ENCODE measurements around the gene TMEM116. TPM values are rescaled to one million over a fixed set of nuclear protein-coding genes. Genes with fewer than 3 reads are reported as not detected.

TMEM116 gene
- total RNA-seq, 4 donors from 2014 or later = 1.2 to 21.7 (median 11.5) TPM

DNA sequence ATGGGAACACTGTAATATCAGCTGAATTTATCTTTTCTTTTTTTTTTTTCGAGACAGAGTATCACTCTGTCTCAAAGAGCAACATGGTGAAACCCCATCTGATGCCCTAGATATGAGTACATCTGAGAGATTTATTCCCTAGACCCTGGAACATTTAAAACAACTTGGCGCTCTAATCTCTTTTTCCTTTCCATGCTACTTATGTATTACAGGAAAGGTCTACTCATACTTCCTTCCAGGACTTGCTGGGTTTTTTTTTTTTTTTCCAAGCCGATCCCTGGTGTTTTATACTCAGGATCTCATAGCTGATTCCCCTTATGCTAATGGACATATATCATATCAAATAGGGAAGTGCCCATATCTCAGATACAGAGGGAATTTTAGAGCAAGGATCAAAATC, 87.8 kb downstream of the TMEM116 start:
- H3K4me1 ChIP-seq = no peaks in the 10 kb centered on the region
- intact Hi-C loops (cut with DNase I; ENCODE audit: low total_unique reads) = no loop called here
- TF ChIP-seq POLR2A (IDR thresholded peaks at IDR 0.05) = no peak
- TF ChIP-seq, protein P1, sequence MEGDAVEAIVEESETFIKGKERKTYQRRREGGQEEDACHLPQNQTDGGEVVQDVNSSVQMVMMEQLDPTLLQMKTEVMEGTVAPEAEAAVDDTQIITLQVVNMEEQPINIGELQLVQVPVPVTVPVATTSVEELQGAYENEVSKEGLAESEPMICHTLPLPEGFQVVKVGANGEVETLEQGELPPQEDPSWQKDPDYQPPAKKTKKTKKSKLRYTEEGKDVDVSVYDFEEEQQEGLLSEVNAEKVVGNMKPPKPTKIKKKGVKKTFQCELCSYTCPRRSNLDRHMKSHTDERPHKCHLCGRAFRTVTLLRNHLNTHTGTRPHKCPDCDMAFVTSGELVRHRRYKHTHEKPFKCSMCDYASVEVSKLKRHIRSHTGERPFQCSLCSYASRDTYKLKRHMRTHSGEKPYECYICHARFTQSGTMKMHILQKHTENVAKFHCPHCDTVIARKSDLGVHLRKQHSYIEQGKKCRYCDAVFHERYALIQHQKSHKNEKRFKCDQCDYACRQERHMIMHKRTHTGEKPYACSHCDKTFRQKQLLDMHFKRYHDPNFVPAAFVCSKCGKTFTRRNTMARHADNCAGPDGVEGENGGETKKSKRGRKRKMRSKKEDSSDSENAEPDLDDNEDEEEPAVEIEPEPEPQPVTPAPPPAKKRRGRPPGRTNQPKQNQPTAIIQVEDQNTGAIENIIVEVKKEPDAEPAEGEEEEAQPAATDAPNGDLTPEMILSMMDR (IDR thresholded peaks at IDR 0.05) = no peak
- no peak overlapping the region for H3K27ac ChIP-seq
- H3K27me3 ChIP-seq = no peaks in the 10 kb centered on the region
- H3K36me3 ChIP-seq = no peaks in the 10 kb centered on the region
- DNase-seq = no peak
- no peak overlapping the region for H3K4me3 ChIP-seq
- no peaks in the 10 kb centered on the region for H3K9me3 ChIP-seq

DNA sequence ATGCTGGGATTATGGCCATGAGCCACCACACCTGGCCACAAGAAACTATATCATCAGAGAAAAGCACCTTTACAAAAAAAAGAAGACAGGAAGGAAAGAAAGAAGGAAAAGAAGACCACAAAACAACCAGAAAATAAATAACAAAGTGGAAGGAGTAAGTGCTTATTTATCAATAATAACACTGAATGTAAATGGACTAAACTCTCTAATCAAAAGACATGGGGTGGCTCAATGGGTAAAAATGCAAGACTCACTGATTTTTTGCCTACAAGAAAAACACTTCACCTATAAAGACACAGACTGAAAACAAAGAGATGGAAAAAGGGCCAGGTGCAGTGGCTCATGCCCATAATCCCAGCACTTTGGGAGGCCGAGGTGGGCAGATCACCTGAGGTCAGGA, 105.2 kb downstream of the TMEM116 start:
- intact Hi-C loops (cut with DNase I; ENCODE audit: low total_unique reads) = no loop called here
- Histone ChIP-seq H3K27me3 (no peaks in the 10 kb centered on the region), H3K27ac (no peak overlapping the region), H3K9me3 (no peaks in the 10 kb centered on the region), H3K4me3 (no peak overlapping the region), H3K4me1 (no peaks in the 10 kb centered on the region), H3K36me3 (no peaks in the 10 kb centered on the region)
- TF ChIP-seq, protein P1 (IDR thresholded peaks at IDR 0.05) = no peak
- no peak for TF ChIP-seq POLR2A (IDR thresholded peaks at IDR 0.05)
- no peak for DNase-seq

DNA sequence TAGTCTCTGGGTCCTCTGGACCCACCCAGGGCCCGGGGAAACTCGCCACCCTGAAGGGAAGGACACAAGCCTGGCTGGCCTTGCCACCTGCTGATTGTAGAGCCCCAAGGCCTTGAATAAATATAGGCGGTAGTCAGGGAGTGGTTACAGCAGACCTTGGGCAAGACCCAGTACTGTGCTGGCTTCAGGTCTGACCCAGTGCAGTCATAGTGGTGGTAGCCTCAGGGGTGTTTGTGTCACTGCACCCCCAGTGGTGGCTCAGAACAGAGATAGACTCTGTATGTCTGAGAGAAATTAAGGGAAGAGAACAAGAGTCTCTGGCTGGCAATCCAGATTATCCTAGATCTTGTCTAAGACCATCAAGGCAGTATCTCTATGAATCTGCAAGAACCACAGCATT, 107.5 kb downstream of the TMEM116 start:
- intact Hi-C loops (cut with DNase I; ENCODE audit: low total_unique reads) = no loop called here
- H3K27ac ChIP-seq = no peak overlapping the region
- no peaks in the 10 kb centered on the region for H3K4me1 ChIP-seq
- no peak overlapping the region for H3K4me3 ChIP-seq
- no peaks in the 10 kb centered on the region for H3K36me3 ChIP-seq
- no peaks in the 10 kb centered on the region for H3K9me3 ChIP-seq
- TF ChIP-seq POLR2A (IDR thresholded peaks at IDR 0.05) = no peak
- TF ChIP-seq, protein P1 (IDR thresholded peaks at IDR 0.05) = no peak
- DNase-seq = no peak
- no peaks in the 10 kb centered on the region for H3K27me3 ChIP-seq

DNA sequence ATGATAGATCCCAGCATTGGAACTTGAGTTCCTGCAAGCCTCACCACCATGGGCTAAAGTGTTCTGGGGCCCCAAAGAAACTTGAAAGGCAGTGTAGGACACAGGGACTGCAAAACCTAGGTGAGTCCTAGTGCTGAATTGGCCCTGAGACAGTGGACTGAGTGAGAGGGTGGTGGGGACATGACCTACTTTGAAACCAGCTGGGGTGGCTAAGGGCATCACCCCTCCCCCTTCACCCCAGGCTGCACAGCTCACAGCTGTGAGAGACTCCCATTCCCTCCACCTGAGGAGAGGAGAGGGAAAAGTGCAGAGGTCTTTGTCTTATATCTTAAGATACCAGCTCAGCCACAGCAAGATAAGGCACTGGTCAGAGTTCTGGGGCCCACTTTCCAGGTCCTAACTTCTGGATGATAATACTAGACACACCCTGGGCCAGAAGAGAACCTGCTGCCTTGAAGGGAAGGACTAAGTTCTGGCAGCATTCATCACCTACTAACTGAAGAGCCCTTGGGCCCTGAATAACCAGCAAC, 108.5 kb downstream of the TMEM116 start:
- no peaks in the 10 kb centered on the region for H3K27me3 ChIP-seq
- TF ChIP-seq, protein P1 (IDR thresholded peaks at IDR 0.05) = no peak
- TF ChIP-seq POLR2A (IDR thresholded peaks at IDR 0.05) = no peak
- intact Hi-C loops (cut with DNase I; ENCODE audit: low total_unique reads) = no loop called here
- H3K9me3 ChIP-seq = no peaks in the 10 kb centered on the region
- H3K27ac ChIP-seq = no peak overlapping the region
- no peak for DNase-seq
- H3K4me3 ChIP-seq = no peak overlapping the region
- no peaks in the 10 kb centered on the region for H3K36me3 ChIP-seq
- H3K4me1 ChIP-seq = no peaks in the 10 kb centered on the region

DNA sequence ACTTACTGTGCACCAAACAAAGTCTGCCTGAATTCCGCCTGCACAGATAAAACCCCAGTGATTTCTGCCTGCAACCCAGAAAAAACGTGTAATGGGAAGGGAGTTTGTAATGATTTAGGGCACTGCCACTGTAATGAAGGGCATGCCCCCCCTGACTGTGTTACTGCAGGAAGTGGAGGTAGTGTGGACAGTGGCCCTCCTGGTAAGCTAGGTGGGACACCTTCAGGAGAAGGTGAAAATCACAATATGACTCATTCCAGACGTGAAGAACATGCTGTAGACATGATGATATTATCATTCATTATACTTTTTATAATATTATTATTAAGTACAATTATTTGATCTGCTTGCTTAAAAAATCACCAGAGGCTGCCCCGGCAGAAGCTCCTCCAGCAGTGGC, 111.8 kb downstream of the TMEM116 start:
- intact Hi-C loops (cut with DNase I; ENCODE audit: low total_unique reads) = no loop called here
- TF ChIP-seq POLR2A (IDR thresholded peaks at IDR 0.05) = no peak
- TF ChIP-seq, protein P1 (IDR thresholded peaks at IDR 0.05) = no peak

More for the DNA sequence above, 111.8 kb downstream of the TMEM116 start:
- Histone ChIP-seq H3K27ac (no peak overlapping the region), H3K4me1 (no peaks in the 10 kb centered on the region), H3K9me3 (no peaks in the 10 kb centered on the region), H3K36me3 (no peaks in the 10 kb centered on the region), H3K4me3 (no peak overlapping the region), H3K27me3 (no peaks in the 10 kb centered on the region)
- DNase-seq = no peak
